SU-DHL-6 (cell line): ENCODE measurements around the gene SCLY.

ENCODE experiments used
- H2AFZ ChIP-seq: fragments of 200-600 bp; sonication (generic); 2 replicates; pipeline ENCODE4 v1.6.1; 2014; ENCODE audit warnings: low read depth, mild to moderate bottlenecking, moderate library complexity, mixed read lengths, antibody characterized with exemption, low read length; ENCODE audit not compliant: severe bottlenecking
- H3F3A ChIP-seq: fragments of 200-600 bp; shearing (Covaris generic); 2 replicates; pipeline ENCODE4 v1.6.0; 2016; ENCODE audit warnings: antibody characterized with exemption, mild to moderate bottlenecking; ENCODE audit not compliant: insufficient read depth
- H3K27ac ChIP-seq: fragments of 200-600 bp; sonication (generic); 2 replicates; pipeline ENCODE4 v1.5.1; 2016; ENCODE audit warnings: low read depth, mild to moderate bottlenecking, low read length, moderate library complexity, mixed read lengths
- H3K27me3 ChIP-seq: fragments of 200-600 bp; sonication (generic), shearing (Covaris generic); 2 replicates; pipeline ENCODE4 v1.6.0; 2014; ENCODE audit warnings: mild to moderate bottlenecking, low read length
- H3K36me3 ChIP-seq: fragments of 200-600 bp; sonication (generic); 2 replicates; pipeline ENCODE4 v1.6.1; 2014; ENCODE audit warnings: mild to moderate bottlenecking, low read length, mixed read lengths
- H3K4me2 ChIP-seq: fragments of 300-600, 200-600 bp; shearing (Covaris generic), sonication (generic); 2 replicates; pipeline ENCODE4 v1.6.0; 2014; ENCODE audit warnings: low read length, low read depth, mild to moderate bottlenecking; ENCODE audit not compliant: poor library complexity, severe bottlenecking
- H3K4me3 ChIP-seq: fragments of 200-600 bp; sonication (generic); 2 replicates; pipeline ENCODE4 v1.5.1; 2014; ENCODE audit warnings: antibody characterized with exemption, low read length, mild to moderate bottlenecking, mixed read lengths; ENCODE audit not compliant: insufficient read depth, poor library complexity, severe bottlenecking
- H3K79me2 ChIP-seq: fragments of 200-600 bp; sonication (generic); 2 replicates; pipeline ENCODE4 v1.6.1; 2014; ENCODE audit warnings: mild to moderate bottlenecking, low read length, moderate library complexity; ENCODE audit not compliant: insufficient read depth
- H3K9ac ChIP-seq: fragments of 200-600 bp; sonication (generic); 2 replicates; pipeline ENCODE4 v1.7.0; 2014; ENCODE audit warnings: mild to moderate bottlenecking, low read length
- H3K9me2 ChIP-seq: fragments of 200-600 bp; sonication (generic); replicated peaks from 2 replicates; pipeline ENCODE4 v1.6.1; 2014; ENCODE audit warnings: low read length; ENCODE audit not compliant: insufficient read depth
- H3K9me3 ChIP-seq: fragments of 200-600 bp; sonication (generic); 2 replicates; pipeline ENCODE4 v1.6.1; 2014; ENCODE audit warnings: low read length, mixed read lengths; ENCODE audit not compliant: insufficient read depth
- H4K20me1 ChIP-seq: fragments of 200-600 bp; sonication (generic); 2 replicates; pipeline ENCODE4 v1.6.1; 2014; ENCODE audit warnings: low read depth, mild to moderate bottlenecking, antibody characterized with exemption, low read length, moderate library complexity, mixed read lengths
- CTCF ChIP-seq: fragments of 200-600 bp; sonication (generic); IDR thresholded peaks from one replicate; pipeline ENCODE4 v1.5.1; 2017; ENCODE audit warnings: antibody characterized with exemption, mild to moderate bottlenecking, low read length, moderate library complexity; ENCODE audit not compliant: insufficient read depth, poor library complexity, severe bottlenecking
- EZH2phosphoT487 ChIP-seq: fragments of 200-600 bp; sonication (generic), shearing (Covaris generic); conservative IDR thresholded peaks from 2 replicates; pipeline ENCODE4 v1.6.1; 2018; ENCODE audit warnings: mild to moderate bottlenecking, antibody characterized with exemption, low read length, moderate library complexity, mixed read lengths

Gene SCLY

GRCh38 chr2:238138331-238139195 lies 77.8 kb downstream of the SCLY start, which contains the start of gene KLHL30:
Gene KLHL30, plus strand, starts transcription at chr2:238138668. Its CDS starts 2,087 bp downstream, at chr2:238140755.
- H3K27me3 ChIP-seq: no peaks in the 10 kb centered on the region
- no peaks in the 10 kb centered on the region for H3K79me2 ChIP-seq
- no peak within 1 kb of the TSS for H2AFZ ChIP-seq
- H3K4me2 ChIP-seq: peak within 1 kb of the TSS; percentile 1
- TF ChIP-seq EZH2phosphoT487 (no peak), CTCF (no peak)
- H3K4me3 ChIP-seq: no peak within 1 kb of the TSS
- no peaks in the 10 kb centered on the region for H3K36me3 ChIP-seq
- H3K27ac ChIP-seq: no peak within 1 kb of the TSS
- no peaks in the 10 kb centered on the region for H4K20me1 ChIP-seq
- no peaks in the 10 kb centered on the region for H3K9me3 ChIP-seq
- H3K9me2 ChIP-seq: no peaks in the 10 kb centered on the region
- no peaks in the 10 kb centered on the region for H3F3A ChIP-seq
- H3K9ac ChIP-seq: no peak within 1 kb of the TSS

- Histone ChIP-seq H3K4me3 (no peak overlapping the region), H3K9ac (no peak overlapping the region), H3K27ac (no peak overlapping the region)
Observed at GRCh38 chr2:238139196-238140039, 78.6 kb downstream of the SCLY start.

GRCh38 chr2:238140040-238140439 lies 79.2 kb downstream of the SCLY start:
- Histone ChIP-seq H3K36me3 (no peaks in the 10 kb centered on the region), H3F3A (no peaks in the 10 kb centered on the region), H2AFZ (no peak overlapping the region), H3K4me2 (no peak overlapping the region), H3K79me2 (no peaks in the 10 kb centered on the region), H3K9ac (no peak overlapping the region), H3K27me3 (no peaks in the 10 kb centered on the region), H3K9me3 (no peaks in the 10 kb centered on the region), H3K4me3 (no peak overlapping the region), H4K20me1 (no peaks in the 10 kb centered on the region), H3K27ac (no peak overlapping the region), H3K9me2 (no peaks in the 10 kb centered on the region)
- no peak for TF ChIP-seq EZH2phosphoT487
- no peak for TF ChIP-seq CTCF

More at GRCh38 chr2:238139196-238140039, 78.6 kb downstream of the SCLY start:
- TF ChIP-seq CTCF: peak; percentile 96
- TF ChIP-seq EZH2phosphoT487: no peak
- Histone ChIP-seq H3K79me2 (no peaks in the 10 kb centered on the region), H2AFZ (no peak overlapping the region), H3K9me3 (no peaks in the 10 kb centered on the region), H3K4me2 (peak overlapping the region; percentile 1), H3K9me2 (no peaks in the 10 kb centered on the region), H3F3A (no peaks in the 10 kb centered on the region), H3K27me3 (no peaks in the 10 kb centered on the region), H3K36me3 (no peaks in the 10 kb centered on the region), H4K20me1 (no peaks in the 10 kb centered on the region)
